Activated CD8-positive, alpha-beta T cell treated with anti-CD3 and anti-CD28 coated beads for 36 hours (primary cell): ENCODE measurements around the gene LIFR. TPM values are rescaled to one million over a fixed set of nuclear protein-coding genes. Genes with fewer than 3 reads are reported as not detected.

Experiments used
- ATAC-seq: fragments of 200-7000 bp; cut with Tn5 transposase; one replicate; pipeline ENCODE4 v1.10.0; 2021; ENCODE audit warnings: mild to moderate bottlenecking, moderate library complexity
- CTCF ChIA-PET: fragments of 350-600 bp; sonication (Branson Sonifier 250); formaldehyde crosslinking; loops from one replicate; lab custom pipeline; 2021; ENCODE audit warnings: antibody characterized with exemption; lab: Charles Lee
- POLR2A ChIA-PET: fragments of 350-600 bp; sonication (Branson Sonifier 250); formaldehyde crosslinking; loops from one replicate; lab custom pipeline; 2021; ENCODE audit warnings: antibody characterized with exemption; lab: Charles Lee
- DNase-seq: peaks from one replicate; pipeline ENCODE4 v3.0.0-alpha.2; 2020
- H3K27ac Mint-ChIP-seq: one replicate; pipeline ENCODE4 v1.8.0; 2021; ENCODE audit warnings: mild to moderate bottlenecking, mixed read lengths
- H3K27me3 Mint-ChIP-seq: one replicate; pipeline ENCODE4 v1.8.0; 2021; ENCODE audit warnings: mixed read lengths
- H3K36me3 Mint-ChIP-seq: one replicate; pipeline ENCODE4 v1.8.0; 2021; ENCODE audit warnings: low read depth, mixed read lengths
- H3K4me1 Mint-ChIP-seq: one replicate; pipeline ENCODE4 v1.8.0; 2021; ENCODE audit warnings: low read depth, mixed read lengths
- H3K4me3 Mint-ChIP-seq: one replicate; pipeline ENCODE4 v1.8.0; 2021; ENCODE audit warnings: mild to moderate bottlenecking, moderate library complexity, mixed read lengths
- H3K9me3 Mint-ChIP-seq: one replicate; pipeline ENCODE4 v1.8.0; 2021; ENCODE audit warnings: mixed read lengths
- CTCF ChIP-seq: fragments of 200-600 bp; IDR thresholded peaks from one replicate; pipeline ENCODE4 v1.8.0; 2022; ENCODE audit warnings: antibody characterized with exemption, mild to moderate bottlenecking
- intact Hi-C: fragments of 100-400 bp; cut with micrococcal nuclease; formaldehyde crosslinking; loops from one replicate; pipeline ENCODE4 v1.10.0; 2022
- microRNA-seq: library from miRNA; unstranded; fragments of <30 nt; microRNA quantifications from one replicate; pipeline ENCODE4 v1.2.0, GENCODE V29; 2022; ENCODE audit warnings: borderline microRNAs expressed, borderline replicate concordance
- total RNA-seq, 2 experiments: library from RNA; stranded (reverse); gene quantifications; one replicate each; pipeline ENCODE4 v1.2.3, GENCODE V29; 2021

The LIFR gene
- total RNA-seq, 2 experiments from 2014 or later = not detected

DNA sequence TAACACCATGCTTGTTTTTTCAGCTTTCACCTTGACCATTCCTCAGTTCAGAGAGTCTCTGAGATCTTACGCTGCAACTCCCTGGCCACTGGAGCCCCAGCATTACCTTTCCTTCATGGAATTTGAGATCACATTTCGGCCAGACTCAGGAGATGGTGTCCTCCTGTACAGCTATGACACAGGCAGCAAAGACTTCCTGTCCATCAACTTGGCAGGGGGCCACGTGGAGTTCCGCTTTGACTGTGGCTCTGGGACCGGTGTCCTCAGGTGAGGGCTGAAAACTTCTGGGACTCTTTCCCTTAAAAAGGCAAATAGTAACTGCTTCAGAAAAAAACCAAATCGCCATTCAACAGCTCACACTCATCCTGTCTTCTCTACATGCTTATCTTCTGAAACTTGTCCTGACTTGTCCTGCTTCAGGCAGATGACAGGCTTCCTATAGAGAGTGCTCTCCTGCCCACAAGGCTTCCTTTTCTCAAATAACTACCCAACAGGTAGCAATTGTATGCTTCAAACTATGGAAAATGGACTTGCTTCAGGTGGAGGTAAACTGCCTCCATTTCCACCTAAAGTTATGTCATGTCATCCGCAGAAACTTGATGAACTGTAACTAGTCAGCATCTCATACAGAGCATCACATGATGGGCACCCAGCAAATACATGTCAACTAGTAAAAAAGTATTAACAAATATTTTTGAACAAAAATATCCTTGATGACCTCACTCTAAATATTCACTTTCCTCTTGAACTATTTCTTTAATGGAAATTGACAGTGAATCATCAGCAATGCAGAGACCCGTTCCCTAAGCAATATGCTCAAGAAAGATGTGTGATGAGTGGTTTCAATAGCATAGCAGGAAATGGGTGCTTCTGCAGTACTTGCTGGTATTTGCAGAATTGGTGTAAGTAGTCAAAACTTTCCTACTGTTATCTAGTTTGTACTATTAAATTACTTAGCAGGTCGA, 129.2 kb downstream of the LIFR start:
- intact Hi-C loops = no loop called here
- ATAC-seq (no peak), DNase-seq (no peak)
- no peak for TF ChIP-seq CTCF
- Mint-ChIP-seq H3K4me1 (no peaks in the 10 kb centered on the region), H3K9me3 (no peaks in the 10 kb centered on the region), H3K36me3 (no peaks in the 10 kb centered on the region), H3K4me3 (no peak overlapping the region), H3K27ac (no peak overlapping the region), H3K27me3 (peaks cover 20% of the 10 kb centered on the region)
- CTCF ChIA-PET = interaction anchor here (0.7 to 1.0 kb wide), 2 partner anchors 14 to 172 kb away, joined by 3 read pairs; no protein-coding TSS in a partner anchor
- POLR2A ChIA-PET = no interaction called here

DNA sequence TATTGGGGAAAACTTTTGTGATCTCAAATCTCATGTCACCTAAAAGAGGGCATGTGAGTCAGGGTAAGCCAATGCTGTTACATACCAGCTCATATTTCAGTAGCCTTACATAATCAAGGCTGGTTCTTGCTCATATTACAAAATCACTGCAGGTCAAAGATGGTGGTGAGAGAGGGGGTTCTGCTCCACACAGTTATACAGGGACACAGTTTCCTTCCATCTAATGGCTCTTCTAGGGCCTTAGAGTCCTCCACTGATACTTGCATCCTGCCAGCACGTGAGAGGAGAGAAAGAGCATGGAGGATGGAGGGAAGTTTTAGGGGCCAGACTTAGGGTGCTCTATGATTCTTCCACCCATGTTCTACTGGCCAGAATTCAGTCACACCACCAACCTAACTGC, 130.0 kb downstream of the LIFR start:
- Mint-ChIP-seq H3K4me3 (no peak overlapping the region), H3K4me1 (no peaks in the 10 kb centered on the region), H3K36me3 (no peaks in the 10 kb centered on the region), H3K27ac (no peak overlapping the region), H3K9me3 (no peaks in the 10 kb centered on the region), H3K27me3 (peaks cover 24% of the 10 kb centered on the region)
- intact Hi-C loops = no loop called here
- no peak for TF ChIP-seq CTCF
- ATAC-seq = no peak
- DNase-seq = no peak
- ChIA-PET POLR2A (no interaction called here), CTCF (interaction anchor here (0.7 to 1.0 kb wide), 2 partner anchors 15 to 173 kb away, joined by 3 read pairs; no protein-coding TSS in a partner anchor)

Small RNAs within 50 kb of the gene (microRNA-seq; reads per million reads assigned to microRNA genes)
- not detected for gene MIR3650
